CD14-positive monocyte (primary cell): ENCODE data around the gene TSPEAR. TPM values are rescaled to one million over a fixed set of nuclear protein-coding genes. Genes with fewer than 3 reads are reported as not detected.

ENCODE experiments used
- DNase-seq, 3 donors: peaks; one replicate each; pipeline ENCODE4 v3.0.0-alpha.2; 2011 to 2022
- H2AFZ ChIP-seq: 2 replicates; pipeline ENCODE4 v1.6.0; 2012; ENCODE audit warnings: mild to moderate bottlenecking, low read depth, low read length, inconsistent platforms; ENCODE audit not compliant: insufficient read depth, poor library complexity, severe bottlenecking
- H3K27ac ChIP-seq, 2 donors: 1 replicate in 1 of 2; 2 replicates in 1 of 2; pipeline ENCODE4 v1.5.1; 2012 to 2013; ENCODE audit warnings: low read length in 2 of 2, control low read depth in 1 of 2, inconsistent platforms in 1 of 2, low read depth in 1 of 2, mild to moderate bottlenecking in 1 of 2
- H3K27me3 ChIP-seq, 2 donors: one replicate each; pipeline versions ENCODE4 v1.6.0 to v1.6.1; 2011 to 2013; ENCODE audit warnings: low read length in 2 of 2; ENCODE audit not compliant: control insufficient read depth in 2 of 2, insufficient read depth in 2 of 2
- H3K36me3 ChIP-seq, 2 donors: replicated peaks in 1 of 2; 1 replicate in 1 of 2; 2 replicates in 1 of 2; pipeline versions ENCODE4 v1.5.1 to v1.6.1; 2012 to 2013; ENCODE audit warnings: low read length in 2 of 2, control low read depth in 1 of 2, inconsistent platforms in 1 of 2, mild to moderate bottlenecking in 1 of 2; ENCODE audit not compliant: insufficient read depth in 2 of 2, control insufficient read depth in 1 of 2
- H3K4me1 ChIP-seq, 2 donors: 1 replicate in 1 of 2; 2 replicates in 1 of 2; pipeline versions ENCODE4 v1.5.1 to v1.6.1; 2012 to 2013; ENCODE audit warnings: low read length in 2 of 2, control low read depth in 1 of 2, inconsistent platforms in 1 of 2, mild to moderate bottlenecking in 1 of 2, moderate library complexity in 1 of 2; ENCODE audit not compliant: insufficient read depth in 2 of 2, control insufficient read depth in 1 of 2
- H3K4me2 ChIP-seq: replicated peaks from 2 replicates; pipeline ENCODE3; 2012; ENCODE audit warnings: low read length, moderate library complexity, mild to moderate bottlenecking; ENCODE audit not compliant: poor library complexity, severe bottlenecking; ENCODE audit errors: extremely low read depth
- H3K4me3 ChIP-seq, 3 experiments: fragments of 200-600 bp in 1 of 3; sonication (generic) in 1 of 3; replicated peaks in 1 of 3; 1 replicate in 2 of 3; 2 replicates in 1 of 3; pipeline ENCODE4 v1.5.1; 2011 to 2013; ENCODE audit warnings: low read length in 3 of 3, mild to moderate bottlenecking in 3 of 3, control low read depth in 2 of 3, low read depth in 2 of 3, inconsistent platforms in 1 of 3, moderate library complexity in 1 of 3
- H3K79me2 ChIP-seq: 2 replicates; pipeline ENCODE4 v1.6.0; 2012; ENCODE audit warnings: mild to moderate bottlenecking, control low read depth, inconsistent platforms, low read length, moderate library complexity; ENCODE audit not compliant: insufficient read depth
- H3K9ac ChIP-seq: 2 replicates; pipeline ENCODE4 v1.6.0; 2017; ENCODE audit warnings: low read length, mild to moderate bottlenecking; ENCODE audit not compliant: insufficient read depth, poor library complexity, severe bottlenecking
- H3K9me3 ChIP-seq, 2 donors: replicated peaks in 1 of 2; 1 replicate in 1 of 2; 2 replicates in 1 of 2; pipeline versions ENCODE4 v1.5.1 to v1.6.1; 2012 to 2013; ENCODE audit warnings: low read length in 2 of 2, control low read depth in 1 of 2; ENCODE audit not compliant: control insufficient read depth in 1 of 2, insufficient read depth in 1 of 2
- H4K20me1 ChIP-seq: 2 replicates; pipeline ENCODE4 v1.6.0; 2012; ENCODE audit warnings: mild to moderate bottlenecking, low read length, control low read depth, moderate library complexity; ENCODE audit not compliant: insufficient read depth
- H3K27ac Mint-ChIP-seq, 7 donors: one replicate each; pipeline ENCODE4 v1.8.0; 2020; ENCODE audit warnings: mild to moderate bottlenecking in 7 of 7, mixed read lengths in 7 of 7, moderate library complexity in 6 of 7, inconsistent platforms in 2 of 7
- H3K27me3 Mint-ChIP-seq, 3 donors: one replicate each; pipeline ENCODE4 v1.8.0; 2021 to 2022; ENCODE audit warnings: low read depth in 3 of 3, mild to moderate bottlenecking in 3 of 3, mixed read lengths in 3 of 3, moderate library complexity in 3 of 3, inconsistent platforms in 1 of 3
- H3K36me3 Mint-ChIP-seq, 2 donors: one replicate each; pipeline ENCODE4 v1.8.0; 2020; ENCODE audit warnings: mixed read lengths in 2 of 2, inconsistent platforms in 1 of 2, mild to moderate bottlenecking in 1 of 2
- H3K4me1 Mint-ChIP-seq: one replicate; pipeline ENCODE4 v1.8.0; 2020; ENCODE audit warnings: mild to moderate bottlenecking, mixed read lengths
- H3K4me3 Mint-ChIP-seq, 2 donors: one replicate each; pipeline ENCODE4 v1.8.0; 2020; ENCODE audit warnings: mild to moderate bottlenecking in 2 of 2, mixed read lengths in 2 of 2, moderate library complexity in 1 of 2
- H3K9me3 Mint-ChIP-seq, 7 donors: one replicate each; pipeline ENCODE4 v1.8.0; 2020 to 2022; ENCODE audit warnings: mixed read lengths in 7 of 7, mild to moderate bottlenecking in 6 of 7, moderate library complexity in 6 of 7, inconsistent platforms in 2 of 7
- CTCF ChIP-seq: fragments of 200-600 bp; IDR thresholded peaks from one replicate; pipeline ENCODE4 v1.8.0; 2022; ENCODE audit warnings: antibody characterized with exemption, mild to moderate bottlenecking
- WGBS: methylation state at CpG from one replicate; pipeline ENCODE4 v1.1.5; 2013; ENCODE audit warnings: missing lambda C conversion rate; ENCODE audit not compliant: insufficient coverage; 5-methylcytosine and 5-hydroxymethylcytosine counted together
- intact Hi-C, 2 donors: fragments of 100-400 bp; cut with micrococcal nuclease; formaldehyde crosslinking; loops; one replicate each; pipeline versions ENCODE4 v1.15.0 to v1.15.1; 2023
- polyA plus RNA-seq, 3 donors: library from polyadenylated mRNA; depleted of rRNA in 1 of 3; unstranded in 2 of 3; stranded (reverse) in 1 of 3; fragments of 300-500 nt in 2 of 3; fragments of >200 nt in 1 of 3; fragmentation: Illumina TruSeq in 2 of 3; gene quantifications; 1 replicate in 2 of 3; 2 replicates in 1 of 3; pipeline ENCODE4 v1.2.3, GENCODE V29; 2012 to 2021

The TSPEAR gene
- polyA plus RNA-seq, 3 donors: not detected

GRCh38 chr21:44539046-44539445, 172.3 kb downstream of the TSPEAR start:
- Histone ChIP-seq H4K20me1 (no peaks in the 10 kb centered on the region), H3K27ac (no peak overlapping the region), H2AFZ (no peak overlapping the region), H3K9me3 (peaks cover 4 to 17% of the 10 kb centered on the region in 2 donors), H3K79me2 (no peaks in the 10 kb centered on the region), H3K27me3 (peaks cover 0 to 2% of the 10 kb centered on the region in 2 donors), H3K36me3 (no peaks in the 10 kb centered on the region), H3K4me2 (no peak overlapping the region), H3K4me1 (no peaks in the 10 kb centered on the region), H3K9ac (no peak overlapping the region), H3K4me3 (no peak overlapping the region)
- DNase-seq: no peak
- Mint-ChIP-seq H3K4me3 (no peak overlapping the region), H3K9me3 (peaks cover 0 to 3% (median 0%) of the 10 kb centered on the region in 7 donors), H3K27ac (no peak overlapping the region), H3K27me3 (peaks cover 2 to 9% (median 9%) of the 10 kb centered on the region in 3 donors), H3K4me1 (peaks cover 2% of the 10 kb centered on the region), H3K36me3 (no peaks in the 10 kb centered on the region)
- WGBS: 85% methylated on average over 14 of the region's 14 CpGs
- intact Hi-C loops: no loop called here
- no peak for TF ChIP-seq CTCF

GRCh38 chr21:44537930-44538911, 173.2 kb downstream of the TSPEAR start:
- DNase-seq: no peak
- Histone ChIP-seq H3K36me3 (no peaks in the 10 kb centered on the region), H2AFZ (no peak overlapping the region), H3K27me3 (peaks cover 0 to 2% of the 10 kb centered on the region in 2 donors), H4K20me1 (no peaks in the 10 kb centered on the region), H3K4me1 (no peaks in the 10 kb centered on the region), H3K4me3 (no peak overlapping the region), H3K4me2 (no peak overlapping the region), H3K9me3 (peaks cover 4 to 14% of the 10 kb centered on the region in 2 donors), H3K27ac (no peak overlapping the region), H3K9ac (no peak overlapping the region), H3K79me2 (no peaks in the 10 kb centered on the region)
- H3K36me3 Mint-ChIP-seq: no peaks in the 10 kb centered on the region
- peaks cover 0 to 4% (median 0%) of the 10 kb centered on the region in 7 donors for H3K9me3 Mint-ChIP-seq
- 93% methylated on average over 28 of the region's 33 CpGs for WGBS
- intact Hi-C loops: no loop called here
- H3K4me3 Mint-ChIP-seq: no peak overlapping the region
- H3K27ac Mint-ChIP-seq: no peak overlapping the region
- H3K4me1 Mint-ChIP-seq: peaks cover 2% of the 10 kb centered on the region
- H3K27me3 Mint-ChIP-seq: peaks cover 2 to 9% (median 9%) of the 10 kb centered on the region in 3 donors
- no peak for TF ChIP-seq CTCF
